HEK293T (cell line): ENCODE results near the gene CCSER1.
A peak's percentile ranks its signal among the peaks of the same experiment; 100 is the strongest.
"Not testable (repeated sequence)": the region's sequence is repeated elsewhere in the genome, so short reads cannot be mapped to it uniquely, and the experiment has no call there.

Source experiments
- CTCF ChIA-PET: fragments of 350-600 bp; formaldehyde crosslinking; extraction: SDS; loops from one replicate; lab custom pipeline; 2021; ENCODE audit warnings: antibody characterized with exemption, inconsistent platforms; lab: Yijun Ruan, JAX
- POLR2A ChIA-PET: fragments of 350-600 bp; formaldehyde crosslinking; extraction: SDS; loops from one replicate; lab custom pipeline; 2020; ENCODE audit warnings: antibody characterized with exemption, inconsistent platforms; lab: Yijun Ruan, JAX
- DNase-seq: peaks from one replicate; pipeline ENCODE4 v3.0.0; 2012; ENCODE audit warnings: mixed read lengths; ENCODE audit errors: extremely low spot score
- ARNT ChIP-seq: fragments of 450-650 bp; IDR thresholded peaks from 2 replicates; pipeline ENCODE4 v1.6.1; 2017; ENCODE audit warnings: mild to moderate bottlenecking
- BHLHE40 ChIP-seq: fragments of 450-650 bp; IDR thresholded peaks from 2 replicates; pipeline ENCODE4 v1.6.1; 2016; ENCODE audit warnings: mild to moderate bottlenecking, moderate library complexity, borderline replicate concordance
- CTBP1 ChIP-seq: fragments of 450-650 bp; IDR thresholded peaks from 2 replicates; pipeline ENCODE4 v1.6.1; 2016; ENCODE audit warnings: borderline replicate concordance
- ELF4 ChIP-seq: fragments of 450-650 bp; IDR thresholded peaks from 2 replicates; pipeline ENCODE4 v1.6.1; 2017; ENCODE audit warnings: antibody characterized with exemption
- FOXA1 ChIP-seq: fragments of 450-650 bp; IDR thresholded peaks from 2 replicates; pipeline ENCODE4 v1.6.1; 2016; ENCODE audit warnings: mild to moderate bottlenecking
- FOXK2 ChIP-seq: fragments of 450-650 bp; IDR thresholded peaks from 2 replicates; pipeline ENCODE4 v1.6.1; 2016; ENCODE audit warnings: mild to moderate bottlenecking
- FOXM1 ChIP-seq: fragments of 450-650 bp; IDR thresholded peaks from 2 replicates; pipeline ENCODE4 v1.6.1; 2017; ENCODE audit warnings: mild to moderate bottlenecking, borderline replicate concordance
- HDGF ChIP-seq: fragments of 450-650 bp; IDR thresholded peaks from 2 replicates; pipeline ENCODE4 v1.6.1; 2017; ENCODE audit warnings: antibody characterized with exemption, borderline replicate concordance
- L3MBTL2 ChIP-seq: fragments of 450-650 bp; conservative IDR thresholded peaks from 2 replicates; pipeline ENCODE4 v1.6.1; 2016; ENCODE audit warnings: mild to moderate bottlenecking
- LEF1 ChIP-seq: fragments of 450-650 bp; IDR thresholded peaks from 2 replicates; pipeline ENCODE4 v1.6.1; 2017; ENCODE audit warnings: mild to moderate bottlenecking, borderline replicate concordance
- NFRKB ChIP-seq: fragments of 450-650 bp; IDR thresholded peaks from 2 replicates; pipeline ENCODE4 v1.6.1; 2016; ENCODE audit warnings: mild to moderate bottlenecking, moderate library complexity
- PKNOX1 ChIP-seq: fragments of 450-650 bp; IDR thresholded peaks from 2 replicates; pipeline ENCODE4 v1.6.1; 2016
- SP1 ChIP-seq: fragments of 450-650 bp; IDR thresholded peaks from 2 replicates; pipeline ENCODE4 v1.6.1; 2017
- SUZ12 ChIP-seq: fragments of 450-650 bp; IDR thresholded peaks from 2 replicates; pipeline ENCODE4 v1.6.1; 2016; ENCODE audit warnings: mild to moderate bottlenecking
- TARDBP ChIP-seq: fragments of 450-650 bp; IDR thresholded peaks from 2 replicates; pipeline ENCODE4 v1.6.1; 2016
- ZNF384 ChIP-seq: fragments of 450-650 bp; IDR thresholded peaks from 2 replicates; pipeline ENCODE4 v1.6.1; 2016

Gene CCSER1

GRCh38 chr4:90299373-90299772 lies 172.2 kb downstream of the CCSER1 start:
- CTCF ChIA-PET, result no interaction called here

GRCh38 chr4:90306810-90307209 lies 179.6 kb downstream of the CCSER1 start:
- DNase-seq, result no peak
- ChIA-PET CTCF (interaction anchor here (0.6 kb wide), 1 partner anchor 236 kb away, joined by 3 read pairs; no protein-coding TSS in a partner anchor), POLR2A (no interaction called here)
- TF ChIP-seq LEF1 (no peak), ARNT (no peak), FOXK2 (no peak), ZNF384 (no peak), FOXA1 (no peak), SP1 (no peak), FOXM1 (no peak), CTBP1 (no peak), BHLHE40 (no peak), L3MBTL2 (no peak), SUZ12 (no peak), ELF4 (no peak), HDGF (no peak), NFRKB (no peak), PKNOX1 (no peak), TARDBP (no peak)

More at GRCh38 chr4:90299373-90299772, 172.2 kb downstream of the CCSER1 start:
- DNase-seq, result no peak
- POLR2A ChIA-PET, result no interaction called here
- TF ChIP-seq PKNOX1 (no peak), BHLHE40 (no peak), ELF4 (no peak), LEF1 (no peak), CTBP1 (no peak)

- DNase-seq, POLR2A ChIA-PET, CTCF ChIA-PET: not testable (repeated sequence)
Observed at GRCh38 chr4:90317140-90317539, 189.9 kb downstream of the CCSER1 start.

- ChIA-PET POLR2A (no interaction called here), CTCF (no interaction called here)
- TF ChIP-seq PKNOX1, result no peak
- no peak for TF ChIP-seq ELF4
- no peak for TF ChIP-seq TARDBP
- no peak for TF ChIP-seq FOXK2
- TF ChIP-seq FOXM1, result no peak
- no peak for TF ChIP-seq BHLHE40
- TF ChIP-seq ZNF384, result no peak
- no peak for TF ChIP-seq SUZ12
- TF ChIP-seq ARNT, result no peak
- TF ChIP-seq SP1, result no peak
- no peak for TF ChIP-seq CTBP1
- TF ChIP-seq FOXA1, result no peak
- TF ChIP-seq LEF1, result no peak
- TF ChIP-seq L3MBTL2, result no peak
- TF ChIP-seq NFRKB, result no peak
- TF ChIP-seq HDGF, result no peak
- DNase-seq, result peak; percentile 11
Observed at GRCh38 chr4:90317785-90318184, 190.6 kb downstream of the CCSER1 start.

GRCh38 chr4:90318193-90318592 lies 191.0 kb downstream of the CCSER1 start:
- ChIA-PET CTCF (no interaction called here), POLR2A (no interaction called here)
- DNase-seq, result peak; percentile 25
- TF ChIP-seq CTBP1, result peak; percentile 30; the same call in 1 of the 2 replicates
- TF ChIP-seq SUZ12, result no peak
- TF ChIP-seq PKNOX1, result peak; percentile 64

- ChIA-PET CTCF (no interaction called here), POLR2A (interaction anchor here (0.8 kb wide), 1 partner anchor 739 kb away, joined by 3 read pairs; no protein-coding TSS in a partner anchor)
- TF ChIP-seq L3MBTL2 (no peak), LEF1 (no peak), NFRKB (no peak), PKNOX1 (no peak), BHLHE40 (no peak), TARDBP (no peak), FOXA1 (no peak), FOXM1 (no peak), ELF4 (no peak), SP1 (no peak)
- DNase-seq, result peak; percentile 24
Observed at GRCh38 chr4:90328558-90328957, 201.4 kb downstream of the CCSER1 start.
